Osteoblast (primary cell): Measurements from ENCODE around the gene HPS4. TPM values are rescaled to one million over a fixed set of nuclear protein-coding genes. Genes with fewer than 3 reads are reported as not detected.

Experiments used
- DNase-seq: peaks from one replicate; pipeline ENCODE4 v3.0.0; 2011; ENCODE audit warnings: low spot score, mixed read lengths; ENCODE audit not compliant: insufficient read length; ENCODE audit errors: missing footprints
- H2AFZ ChIP-seq: 2 replicates; pipeline ENCODE4 v1.6.0; 2011; ENCODE audit warnings: mild to moderate bottlenecking, low read length
- H3K27ac ChIP-seq: 2 replicates; pipeline ENCODE4 v1.5.1; 2011; ENCODE audit warnings: mild to moderate bottlenecking, low read depth, low read length, moderate library complexity
- H3K27me3 ChIP-seq: 2 replicates; pipeline ENCODE4 v1.6.0; 2012; ENCODE audit warnings: mild to moderate bottlenecking, control low read depth, inconsistent platforms, low read length, moderate library complexity; ENCODE audit not compliant: insufficient read depth
- H3K36me3 ChIP-seq: 2 replicates; pipeline ENCODE4 v1.5.1; 2011; ENCODE audit warnings: mild to moderate bottlenecking, low read length, control low read depth, moderate library complexity; ENCODE audit not compliant: insufficient read depth
- H3K4me1 ChIP-seq: 2 replicates; pipeline ENCODE4 v1.5.1; 2011; ENCODE audit warnings: mild to moderate bottlenecking, low read length, control low read depth, moderate library complexity; ENCODE audit not compliant: insufficient read depth
- H3K4me2 ChIP-seq: 2 replicates; pipeline ENCODE4 v1.6.0; 2011; ENCODE audit warnings: mild to moderate bottlenecking, low read length; ENCODE audit not compliant: insufficient read depth
- H3K4me3 ChIP-seq: fragments of 200-600 bp; sonication (generic); 3 replicates; pipeline ENCODE4 v1.5.1; 2012; ENCODE audit warnings: mild to moderate bottlenecking, low read length, inconsistent platforms; ENCODE audit not compliant: insufficient read depth
- H3K79me2 ChIP-seq: 2 replicates; pipeline ENCODE4 v1.6.0; 2012; ENCODE audit warnings: mild to moderate bottlenecking, low read length, control low read depth, inconsistent platforms; ENCODE audit not compliant: insufficient read depth
- H3K9me3 ChIP-seq: 2 replicates; pipeline ENCODE4 v1.5.1; 2011; ENCODE audit warnings: low read depth, low read length, control low read depth
- H4K20me1 ChIP-seq: 2 replicates; pipeline ENCODE4 v1.6.0; 2012; ENCODE audit warnings: mild to moderate bottlenecking, low read length, control low read depth; ENCODE audit not compliant: insufficient read depth
- CTCF ChIP-seq: IDR thresholded peaks from 2 replicates; pipeline ENCODE4 v1.5.1; 2011; ENCODE audit warnings: mild to moderate bottlenecking, low read depth, low read length, moderate library complexity; ENCODE audit errors: extremely low read depth
- total RNA-seq: library from RNA; depleted of rRNA; stranded (reverse); fragments of >200 nt; gene quantifications from 2 replicates; pipeline ENCODE4 v1.2.3, GENCODE V29; 2012

Gene HPS4
- total RNA-seq, 1 donor, result 47.4 TPM

DNA sequence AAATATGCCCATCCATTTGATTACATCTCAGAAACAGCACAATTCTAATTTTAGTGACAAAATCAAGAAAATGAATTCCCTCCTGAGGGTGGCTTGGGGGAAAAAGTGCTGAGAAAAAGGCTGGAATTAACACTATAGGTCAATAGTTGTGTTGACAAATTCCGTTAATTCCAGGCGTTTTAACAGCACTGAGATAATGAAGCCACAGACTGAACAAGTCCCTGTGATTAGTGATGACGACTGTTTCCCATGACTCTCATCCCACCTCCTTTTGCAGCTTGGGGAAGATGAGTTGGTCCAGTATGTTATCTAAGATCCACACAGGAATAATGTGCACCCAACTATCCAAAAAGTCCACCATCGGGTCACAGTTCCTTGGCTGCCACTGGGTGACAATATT is 12.9 kb upstream of the HPS4 start:
- H4K20me1 ChIP-seq, result no peaks in the 10 kb centered on the region
- TF ChIP-seq CTCF, result no peak
- peaks cover 78% of the 10 kb centered on the region for H3K36me3 ChIP-seq
- H3K9me3 ChIP-seq, result no peaks in the 10 kb centered on the region
- H3K27me3 ChIP-seq, result no peaks in the 10 kb centered on the region
- no peak overlapping the region for H3K4me3 ChIP-seq
- H2AFZ ChIP-seq, result no peak overlapping the region
- peaks cover 17% of the 10 kb centered on the region for H3K4me1 ChIP-seq
- H3K79me2 ChIP-seq, result peaks cover 13% of the 10 kb centered on the region
- no peak overlapping the region for H3K4me2 ChIP-seq
- H3K27ac ChIP-seq, result no peak overlapping the region
- no peak for DNase-seq

DNA sequence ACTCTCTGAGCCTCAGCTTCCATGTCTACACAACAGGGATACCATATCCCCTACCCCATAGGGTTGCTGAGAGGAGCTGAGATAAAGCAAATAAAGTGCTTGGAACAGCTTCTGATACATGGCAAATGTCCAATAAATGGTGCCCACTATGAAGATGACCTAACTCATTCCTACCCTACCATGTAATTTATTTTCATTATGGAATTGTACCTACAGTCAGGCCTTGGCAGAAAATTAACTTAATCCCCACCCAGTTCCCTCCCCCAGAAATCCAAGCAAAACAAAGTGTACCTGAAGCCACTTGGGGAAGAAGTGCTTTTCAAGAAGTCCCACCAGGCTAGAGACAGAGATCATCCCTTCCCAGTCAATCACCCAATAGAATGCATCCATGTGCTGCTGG is 10.9 kb upstream of the HPS4 start:
- peaks cover 83% of the 10 kb centered on the region for H3K36me3 ChIP-seq
- no peak overlapping the region for H3K4me2 ChIP-seq
- no peak for DNase-seq
- H2AFZ ChIP-seq, result no peak overlapping the region
- H3K4me1 ChIP-seq, result peaks cover 9% of the 10 kb centered on the region
- no peak for TF ChIP-seq CTCF
- H4K20me1 ChIP-seq, result no peaks in the 10 kb centered on the region
- H3K9me3 ChIP-seq, result no peaks in the 10 kb centered on the region
- peak overlapping the region; percentile 77 for H3K27ac ChIP-seq
- no peak overlapping the region for H3K4me3 ChIP-seq
- no peaks in the 10 kb centered on the region for H3K27me3 ChIP-seq
- H3K79me2 ChIP-seq, result peaks cover 11% of the 10 kb centered on the region

DNA sequence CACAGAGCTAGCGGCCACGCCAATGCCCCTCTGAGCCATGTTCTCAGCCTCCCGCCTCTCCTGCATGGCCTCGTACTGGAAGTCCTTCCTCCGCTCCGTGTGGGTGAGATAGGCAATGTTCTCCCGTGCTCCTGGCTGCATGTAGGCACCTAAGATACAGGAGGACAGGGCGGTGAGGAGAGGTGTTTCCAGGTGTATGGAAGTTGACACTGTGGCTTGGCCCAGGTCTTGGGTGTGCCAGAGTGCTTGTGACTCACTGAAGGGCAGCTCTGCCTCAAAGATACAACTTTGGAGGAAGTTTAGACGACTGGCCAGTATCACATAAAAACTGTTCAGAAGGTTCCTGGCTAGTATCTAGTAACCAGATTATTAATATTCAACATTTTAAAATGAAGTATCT is 8.6 kb upstream of the HPS4 start:
- no peak for DNase-seq
- H4K20me1 ChIP-seq, result no peaks in the 10 kb centered on the region
- H3K9me3 ChIP-seq, result no peaks in the 10 kb centered on the region
- peaks cover 2% of the 10 kb centered on the region for H3K79me2 ChIP-seq
- no peak overlapping the region for H3K4me3 ChIP-seq
- no peak overlapping the region for H3K27ac ChIP-seq
- H3K4me2 ChIP-seq, result no peak overlapping the region
- no peaks in the 10 kb centered on the region for H3K27me3 ChIP-seq
- no peak overlapping the region for H2AFZ ChIP-seq
- H3K36me3 ChIP-seq, result peaks cover 88% of the 10 kb centered on the region
- H3K4me1 ChIP-seq, result peaks cover 9% of the 10 kb centered on the region
- TF ChIP-seq CTCF, result no peak

DNA sequence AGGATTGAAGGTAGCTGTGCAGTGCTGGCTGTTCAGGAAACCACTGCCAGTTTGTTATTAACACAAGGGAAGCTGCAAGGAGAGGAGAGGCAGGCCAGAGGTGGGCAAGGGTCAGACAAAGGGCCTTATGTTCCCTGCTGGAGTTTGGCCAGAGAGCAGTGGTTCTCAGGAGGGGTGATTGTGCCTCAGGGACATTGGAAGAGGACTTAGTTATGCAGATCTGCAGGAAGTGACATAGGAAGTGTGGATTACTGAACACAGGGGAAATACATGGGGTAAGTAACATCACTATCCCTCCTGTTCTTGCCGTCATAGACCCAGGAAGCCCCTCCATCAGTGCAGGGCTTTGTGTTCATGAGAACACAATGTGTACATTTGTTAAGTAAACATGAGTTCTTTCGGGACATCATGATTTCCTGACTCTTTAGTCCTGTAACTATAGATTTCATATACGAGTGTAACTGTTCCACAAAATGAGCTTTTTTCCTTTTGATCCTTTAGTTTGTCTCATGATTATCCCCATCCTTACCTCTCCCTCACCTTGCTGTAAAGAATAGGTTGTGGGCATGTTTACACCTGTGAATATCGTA is 6.0 kb upstream of the HPS4 start:
- Histone ChIP-seq H3K4me2 (no peak overlapping the region), H3K27me3 (no peaks in the 10 kb centered on the region), H4K20me1 (no peaks in the 10 kb centered on the region), H3K4me1 (peaks cover 14% of the 10 kb centered on the region), H3K4me3 (no peak overlapping the region), H3K79me2 (peaks cover 12% of the 10 kb centered on the region), H3K9me3 (no peaks in the 10 kb centered on the region), H3K27ac (no peak overlapping the region), H2AFZ (no peak overlapping the region), H3K36me3 (peaks cover 66% of the 10 kb centered on the region)
- DNase-seq, result peak; percentile 50
- no peak for TF ChIP-seq CTCF
